ENCODE results near the gene C16orf95.

- no peak for TF ChIP-seq CTCF (IDR thresholded peaks at IDR 0.05)
- no peak for TF ChIP-seq POLR2AphosphoS5 (IDR thresholded peaks at IDR 0.05)
- TF ChIP-seq POLR2A (IDR thresholded peaks at IDR 0.05), result no peak
These were observed 41.9 kb upstream of the C16orf95 start for GRCh38 chr16:87359121-87359520.

Measured in prostate gland (tissue), 2 donors.